HCT116 (cell line): ENCODE measurements around the gene COL5A2. TPM values are rescaled to one million over a fixed set of nuclear protein-coding genes. Genes with fewer than 3 reads are reported as not detected.

Experiments used
- ATAC-seq: fragments of 200-7000 bp; cut with Tn5 transposase; 2 replicates; pipeline ENCODE4 v1.9.1; 2020; ENCODE audit warnings: mild to moderate bottlenecking, moderate library complexity
- BruUV-seq: library from RNA; stranded (reverse); fragments of 400-500 nt; replicated peaks from 2 replicates; lab custom pipeline; 2021; lab: Mats Ljungman, UMichigan
- CTCF ChIA-PET: fragments of 300-600 bp; sonication (Branson Sonifier 250); formaldehyde crosslinking; loops from one replicate; lab custom pipeline; 2021; ENCODE audit warnings: antibody characterized with exemption; lab: Charles Lee
- POLR2A ChIA-PET: fragments of 300-600, 350-600 bp; sonication (Branson Sonifier 250); formaldehyde crosslinking; loops from one replicate; lab custom pipeline; 2021; ENCODE audit warnings: antibody characterized with exemption; lab: Charles Lee
- RAD21 ChIA-PET, 2 experiments: fragments of 300-600 bp; sonication (Branson Sonifier 250); formaldehyde crosslinking; loops; one replicate each; lab custom pipeline; 2023; ENCODE audit warnings: low total read pairs in 2 of 2; ENCODE audit not compliant: uncharacterized antibody in 2 of 2, unreplicated experiment in 2 of 2, low non-redundant PET in 1 of 2; lab: Charles Lee
- DNase-seq: peaks from one replicate; pipeline ENCODE4 v3.0.0-alpha.2; 2010; ENCODE audit warnings: low read depth, low spot score
- H2AFZ ChIP-seq: fragments of 200-600 bp; shearing (Covaris generic), sonication (generic); 2 replicates; pipeline ENCODE4 v1.6.1; 2017; ENCODE audit warnings: low read depth, mixed run types, mixed read lengths, antibody characterized with exemption, low read length; ENCODE audit not compliant: poor library complexity, severe bottlenecking
- H3K27ac ChIP-seq: 2 replicates; pipeline ENCODE4 v1.5.1; 2012; ENCODE audit warnings: low read depth, low read length
- H3K27me3 ChIP-seq: fragments of 200-600 bp; sonication (generic); 2 replicates; pipeline ENCODE4 v1.6.1; 2016; ENCODE audit warnings: mixed run types, low read length, mixed read lengths; ENCODE audit not compliant: insufficient read depth
- H3K36me3 ChIP-seq, 2 experiments: fragments of 200-500 bp in 1 of 2; fragments of 200-600 bp in 1 of 2; sonication (Bioruptor generic) in 1 of 2; sonication (generic) in 1 of 2; 2 replicates each; pipeline versions ENCODE4 v1.5.1 to v1.6.1; 2014 to 2016; ENCODE audit warnings: low read length in 2 of 2, inconsistent platforms in 1 of 2, mixed read lengths in 1 of 2, mixed run types in 1 of 2; ENCODE audit not compliant: insufficient read depth in 2 of 2, control insufficient read depth in 1 of 2
- H3K4me1 ChIP-seq, 2 experiments: fragments of 200-600 bp in 1 of 2; sonication (generic) in 1 of 2; 2 replicates each; pipeline versions ENCODE4 v1.5.1 to v1.6.1; 2012 to 2017; ENCODE audit warnings: low read length in 2 of 2, inconsistent platforms in 1 of 2, mild to moderate bottlenecking in 1 of 2, mixed read lengths in 1 of 2, mixed run types in 1 of 2, moderate library complexity in 1 of 2; ENCODE audit not compliant: insufficient read depth in 2 of 2, control insufficient read depth in 1 of 2
- H3K4me2 ChIP-seq: fragments of 200-600 bp; sonication (generic); 2 replicates; pipeline ENCODE4 v1.6.1; 2017; ENCODE audit warnings: mixed run types, low read length, mixed read lengths
- H3K4me3 ChIP-seq, 2 experiments: fragments of 200-600 bp in 1 of 2; sonication (generic) in 1 of 2; replicated peaks in 1 of 2; 2 replicates each; pipeline ENCODE4 v1.5.1; 2011 to 2016; ENCODE audit warnings: low read length in 2 of 2, control low read depth in 1 of 2, low read depth in 1 of 2, mild to moderate bottlenecking in 1 of 2, mixed read lengths in 1 of 2, mixed run types in 1 of 2
- H3K79me2 ChIP-seq: fragments of 200-600 bp; sonication (generic); 2 replicates; pipeline ENCODE4 v1.6.1; 2017; ENCODE audit warnings: mild to moderate bottlenecking, mixed run types, low read length, moderate library complexity, mixed read lengths; ENCODE audit not compliant: insufficient read depth
- H3K9ac ChIP-seq: fragments of 200-600 bp; sonication (generic); 2 replicates; pipeline ENCODE4 v1.6.1; 2016; ENCODE audit warnings: low read length, mixed read lengths
- H3K9me2 ChIP-seq: fragments of 200-600 bp; sonication (generic), shearing (Covaris generic); 2 replicates; pipeline ENCODE4 v1.6.1; 2017; ENCODE audit warnings: mixed run types, mild to moderate bottlenecking, moderate library complexity; ENCODE audit not compliant: insufficient read depth
- H3K9me3 ChIP-seq, 2 experiments: fragments of 200-500 bp in 1 of 2; fragments of 200-600 bp in 1 of 2; sonication (Bioruptor generic) in 1 of 2; sonication (generic) in 1 of 2; 2 replicates each; pipeline ENCODE4 v1.6.1; 2014 to 2017; ENCODE audit warnings: low read length in 2 of 2, mixed read lengths in 2 of 2, inconsistent platforms in 1 of 2, low read depth in 1 of 2, mild to moderate bottlenecking in 1 of 2, mixed run types in 1 of 2, moderate library complexity in 1 of 2; ENCODE audit not compliant: control insufficient read depth in 1 of 2, insufficient read depth in 1 of 2
- H4K20me1 ChIP-seq: fragments of 200-600 bp; sonication (generic), shearing (Covaris generic); 2 replicates; pipeline ENCODE4 v1.6.1; 2017; ENCODE audit warnings: mixed run types, mild to moderate bottlenecking, moderate library complexity; ENCODE audit not compliant: insufficient read depth
- JUND ChIP-seq: IDR thresholded peaks from 2 replicates; pipeline ENCODE4 v1.6.1; 2012
- RAD21 ChIP-seq: IDR thresholded peaks from 2 replicates; pipeline ENCODE4 v1.6.1; 2012; ENCODE audit warnings: low read depth, mild to moderate bottlenecking
- intact Hi-C: fragments of 100-400 bp; cut with micrococcal nuclease; formaldehyde crosslinking; loops from 2 replicates; pipeline ENCODE4 v1.10.0; 2022
- total RNA-seq: library from RNA; stranded (reverse); gene quantifications from one replicate; pipeline ENCODE4 v1.2.1, GENCODE V29; 2021; ENCODE audit not compliant: unreplicated experiment
- TF ChIP-seq, protein P1 (sequence below): IDR thresholded peaks from 2 replicates; pipeline ENCODE4 v1.6.1; 2012; ENCODE audit warnings: low read depth
- TF ChIP-seq, protein P2 (sequence below), 3 experiments: fragments of 200-600 bp in 1 of 3; sonication (generic) in 1 of 3; IDR thresholded peaks in 2 of 3; conservative IDR thresholded peaks in 1 of 3; 2 replicates each; pipeline ENCODE4 v1.5.1; 2012 to 2017; ENCODE audit warnings: low read depth in 2 of 3, low read length in 2 of 3, antibody characterized with exemption in 1 of 3, borderline replicate concordance in 1 of 3, control low read depth in 1 of 3, mild to moderate bottlenecking in 1 of 3, mixed read lengths in 1 of 3, mixed run types in 1 of 3, moderate library complexity in 1 of 3; ENCODE audit not compliant: insufficient read depth in 1 of 3

Gene COL5A2
- total RNA-seq, 1 experiment from 2014 or later, result 2.3 TPM

DNA sequence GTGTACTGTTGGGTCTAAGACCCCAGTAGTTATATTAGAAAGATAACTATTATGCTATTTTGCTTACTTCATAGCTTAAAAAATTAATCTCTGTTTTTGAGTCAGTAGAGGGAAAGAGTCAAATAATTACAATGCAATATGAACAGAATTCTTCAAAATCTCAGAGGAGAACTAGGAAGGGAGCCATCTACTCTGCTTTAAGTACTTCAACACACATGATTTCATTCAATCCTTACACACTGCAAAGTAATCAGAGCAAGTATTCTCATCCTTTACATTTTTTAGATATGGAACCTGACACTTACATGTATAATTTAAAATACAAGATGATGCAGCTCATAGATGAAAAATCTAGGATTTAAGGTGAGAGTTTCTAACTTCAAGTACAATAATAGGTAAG is 27.7 kb downstream of the COL5A2 start:
- Histone ChIP-seq H3K9me3 (no peaks in the 10 kb centered on the region), H3K4me3 (no peak overlapping the region), H3K36me3 (no peaks in the 10 kb centered on the region), H4K20me1 (no peaks in the 10 kb centered on the region), H3K4me2 (no peak overlapping the region), H3K4me1 (no peaks in the 10 kb centered on the region), H3K9ac (no peak overlapping the region), H3K9me2 (no peaks in the 10 kb centered on the region), H3K27me3 (no peaks in the 10 kb centered on the region), H3K79me2 (no peaks in the 10 kb centered on the region), H2AFZ (no peak overlapping the region), H3K27ac (no peak overlapping the region)
- ATAC-seq, result no peak
- TF ChIP-seq, protein P1, sequence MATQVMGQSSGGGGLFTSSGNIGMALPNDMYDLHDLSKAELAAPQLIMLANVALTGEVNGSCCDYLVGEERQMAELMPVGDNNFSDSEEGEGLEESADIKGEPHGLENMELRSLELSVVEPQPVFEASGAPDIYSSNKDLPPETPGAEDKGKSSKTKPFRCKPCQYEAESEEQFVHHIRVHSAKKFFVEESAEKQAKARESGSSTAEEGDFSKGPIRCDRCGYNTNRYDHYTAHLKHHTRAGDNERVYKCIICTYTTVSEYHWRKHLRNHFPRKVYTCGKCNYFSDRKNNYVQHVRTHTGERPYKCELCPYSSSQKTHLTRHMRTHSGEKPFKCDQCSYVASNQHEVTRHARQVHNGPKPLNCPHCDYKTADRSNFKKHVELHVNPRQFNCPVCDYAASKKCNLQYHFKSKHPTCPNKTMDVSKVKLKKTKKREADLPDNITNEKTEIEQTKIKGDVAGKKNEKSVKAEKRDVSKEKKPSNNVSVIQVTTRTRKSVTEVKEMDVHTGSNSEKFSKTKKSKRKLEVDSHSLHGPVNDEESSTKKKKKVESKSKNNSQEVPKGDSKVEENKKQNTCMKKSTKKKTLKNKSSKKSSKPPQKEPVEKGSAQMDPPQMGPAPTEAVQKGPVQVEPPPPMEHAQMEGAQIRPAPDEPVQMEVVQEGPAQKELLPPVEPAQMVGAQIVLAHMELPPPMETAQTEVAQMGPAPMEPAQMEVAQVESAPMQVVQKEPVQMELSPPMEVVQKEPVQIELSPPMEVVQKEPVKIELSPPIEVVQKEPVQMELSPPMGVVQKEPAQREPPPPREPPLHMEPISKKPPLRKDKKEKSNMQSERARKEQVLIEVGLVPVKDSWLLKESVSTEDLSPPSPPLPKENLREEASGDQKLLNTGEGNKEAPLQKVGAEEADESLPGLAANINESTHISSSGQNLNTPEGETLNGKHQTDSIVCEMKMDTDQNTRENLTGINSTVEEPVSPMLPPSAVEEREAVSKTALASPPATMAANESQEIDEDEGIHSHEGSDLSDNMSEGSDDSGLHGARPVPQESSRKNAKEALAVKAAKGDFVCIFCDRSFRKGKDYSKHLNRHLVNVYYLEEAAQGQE, result no peak
- TF ChIP-seq, protein P2, sequence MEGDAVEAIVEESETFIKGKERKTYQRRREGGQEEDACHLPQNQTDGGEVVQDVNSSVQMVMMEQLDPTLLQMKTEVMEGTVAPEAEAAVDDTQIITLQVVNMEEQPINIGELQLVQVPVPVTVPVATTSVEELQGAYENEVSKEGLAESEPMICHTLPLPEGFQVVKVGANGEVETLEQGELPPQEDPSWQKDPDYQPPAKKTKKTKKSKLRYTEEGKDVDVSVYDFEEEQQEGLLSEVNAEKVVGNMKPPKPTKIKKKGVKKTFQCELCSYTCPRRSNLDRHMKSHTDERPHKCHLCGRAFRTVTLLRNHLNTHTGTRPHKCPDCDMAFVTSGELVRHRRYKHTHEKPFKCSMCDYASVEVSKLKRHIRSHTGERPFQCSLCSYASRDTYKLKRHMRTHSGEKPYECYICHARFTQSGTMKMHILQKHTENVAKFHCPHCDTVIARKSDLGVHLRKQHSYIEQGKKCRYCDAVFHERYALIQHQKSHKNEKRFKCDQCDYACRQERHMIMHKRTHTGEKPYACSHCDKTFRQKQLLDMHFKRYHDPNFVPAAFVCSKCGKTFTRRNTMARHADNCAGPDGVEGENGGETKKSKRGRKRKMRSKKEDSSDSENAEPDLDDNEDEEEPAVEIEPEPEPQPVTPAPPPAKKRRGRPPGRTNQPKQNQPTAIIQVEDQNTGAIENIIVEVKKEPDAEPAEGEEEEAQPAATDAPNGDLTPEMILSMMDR (IDR thresholded peaks at IDR 0.05 in 2 of 3, conservative IDR thresholded peaks at IDR 0.05 in 1 of 3; ENCODE audit: borderline replicate concordance in 1 of 3, insufficient read depth in 1 of 3, low read depth in 2 of 3, low read length in 2 of 3), result no peak
- TF ChIP-seq RAD21, result no peak
- no peak for TF ChIP-seq JUND
- intact Hi-C loops, result no loop called here
- DNase-seq, result no peak
- POLR2A ChIA-PET, result interaction anchor here (0.5 to 1.1 kb wide), 2 partner anchors 9 to 268 kb away, joined by 3 to 6 read pairs; no protein-coding TSS in a partner anchor
- RAD21 ChIA-PET, result no interaction called here
- no TSS peak for BruUV-seq
- CTCF ChIA-PET, result interaction anchor here (2.9 kb wide), 1 partner anchor 9 kb away, joined by 20 read pairs; no protein-coding TSS in a partner anchor
